GM23248 (cell line): ENCODE results near the gene NGEF. TPM values are rescaled to one million over a fixed set of nuclear protein-coding genes. Genes with fewer than 3 reads are reported as not detected.

Experiments
- DNase-seq: peaks from one replicate; pipeline ENCODE4 v3.0.0-alpha.2; 2015
- H2AFZ ChIP-seq: fragments of 200-600 bp; sonication (generic); 2 replicates; pipeline ENCODE4 v1.6.1; 2016; ENCODE audit warnings: antibody characterized with exemption
- H3F3A ChIP-seq: fragments of 200-600 bp; sonication (generic); 2 replicates; pipeline ENCODE4 v1.6.1; 2016; ENCODE audit warnings: mild to moderate bottlenecking, antibody characterized with exemption, mixed run types; ENCODE audit not compliant: insufficient read depth
- H3K27ac ChIP-seq: fragments of 200-600 bp; sonication (generic); 2 replicates; pipeline ENCODE4 v1.5.1; 2016; ENCODE audit warnings: mild to moderate bottlenecking
- H3K27me3 ChIP-seq: fragments of 200-600 bp; sonication (generic); replicated peaks from 2 replicates; pipeline ENCODE4 v1.6.1; 2016; ENCODE audit warnings: mild to moderate bottlenecking; ENCODE audit not compliant: insufficient read depth
- H3K36me3 ChIP-seq: fragments of 200-600 bp; sonication (generic); 2 replicates; pipeline ENCODE4 v1.6.1; 2016; ENCODE audit warnings: low read depth, mild to moderate bottlenecking
- H3K4me1 ChIP-seq: fragments of 200-600 bp; sonication (generic); 2 replicates; pipeline ENCODE4 v1.6.1; 2016; ENCODE audit warnings: mild to moderate bottlenecking; ENCODE audit not compliant: insufficient read depth
- H3K4me2 ChIP-seq: fragments of 200-600 bp; sonication (generic); one replicate; pipeline ENCODE4 v1.6.1; 2016; ENCODE audit warnings: mild to moderate bottlenecking; ENCODE audit not compliant: unreplicated experiment
- H3K4me3 ChIP-seq: fragments of 200-600 bp; sonication (generic); 2 replicates; pipeline ENCODE4 v1.5.1; 2016; ENCODE audit warnings: mild to moderate bottlenecking
- H3K79me2 ChIP-seq: fragments of 200-600 bp; sonication (generic); 2 replicates; pipeline ENCODE4 v1.6.1; 2016; ENCODE audit warnings: mild to moderate bottlenecking; ENCODE audit not compliant: insufficient read depth
- H3K9ac ChIP-seq: fragments of 200-600 bp; sonication (generic); 2 replicates; pipeline ENCODE4 v1.6.1; 2016; ENCODE audit warnings: mild to moderate bottlenecking
- H3K9me2 ChIP-seq: fragments of 200-600 bp; sonication (generic); 2 replicates; pipeline ENCODE4 v1.6.1; 2016; ENCODE audit warnings: mixed run types, mild to moderate bottlenecking, moderate library complexity; ENCODE audit not compliant: insufficient read depth
- H3K9me3 ChIP-seq: fragments of 200-600 bp; sonication (generic); one replicate; pipeline ENCODE4 v1.6.1; 2017; ENCODE audit warnings: low read depth
- H4K20me1 ChIP-seq: fragments of 200-600 bp; sonication (generic); 2 replicates; pipeline ENCODE4 v1.6.0; 2016; ENCODE audit not compliant: insufficient read depth
- EZH2 ChIP-seq: fragments of 200-600 bp; sonication (generic); IDR thresholded peaks from 2 replicates; pipeline ENCODE4 v1.6.1; 2018; ENCODE audit warnings: antibody characterized with exemption, mild to moderate bottlenecking; ENCODE audit not compliant: insufficient read depth, poor library complexity, severe bottlenecking
- EZH2phosphoT487 ChIP-seq: fragments of 200-600 bp; sonication (generic); IDR thresholded peaks from 2 replicates; pipeline ENCODE4 v1.6.1; 2018; ENCODE audit warnings: antibody characterized with exemption, moderate library complexity, mild to moderate bottlenecking, low read depth; ENCODE audit not compliant: insufficient read depth
- WGBS, 2 experiments: methylation state at CpG; one replicate each; pipeline ENCODE4 v1.1.6; 2015 to 2017; ENCODE audit warnings: low lambda C conversion rate in 2 of 2, low coverage in 1 of 2; ENCODE audit errors: missing lambda C conversion rate in 2 of 2; 5-methylcytosine and 5-hydroxymethylcytosine counted together
- in situ Hi-C: fragments of 300-500 bp; cut with MboI; formaldehyde crosslinking; loops from 2 replicates; pipeline ENCODE4 v1.15.0; 2020
- polyA plus RNA-seq: library from polyadenylated mRNA; unstranded; fragments of >200 nt; fragmentation: Nextera tagmentation; extraction: Ambion mirVana; gene quantifications from 2 replicates; pipeline ENCODE4 v1.2.1, GENCODE V29; 2016
- total RNA-seq: library from RNA; depleted of rRNA; stranded (reverse); fragments of >200 nt; shearing (Covaris generic); gene quantifications from 2 replicates; pipeline ENCODE4 v1.2.3, GENCODE V29; 2014

Gene NGEF
- total and polyA plus RNA-seq, 2 experiments from 2014 or later = 0.43 TPM; not detected in 1

DNA sequence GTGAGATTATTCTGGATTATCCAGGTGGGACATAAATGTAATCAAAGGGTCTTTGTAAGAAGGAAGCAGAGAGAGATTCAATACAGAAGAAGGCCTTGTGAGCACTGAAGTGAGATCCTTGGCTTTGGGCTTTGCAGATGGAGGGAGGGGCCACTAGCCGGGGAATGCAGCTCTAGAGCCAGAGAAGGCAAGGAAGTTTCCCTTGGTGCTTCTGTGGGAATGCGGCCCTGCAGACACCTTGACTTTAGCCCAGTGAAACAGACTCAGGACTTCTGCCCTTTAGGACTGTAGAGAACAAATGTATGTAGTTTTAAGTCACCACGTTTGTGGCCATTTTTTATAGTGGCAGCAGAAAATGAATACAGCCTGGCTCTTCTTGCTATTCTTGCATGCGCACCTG, 27.5 kb upstream of the NGEF start:
- Histone ChIP-seq H3K4me3 (no peak overlapping the region), H3K79me2 (no peaks in the 10 kb centered on the region), H4K20me1 (no peaks in the 10 kb centered on the region), H3K4me1 (no peaks in the 10 kb centered on the region), H3F3A (peaks cover 23% of the 10 kb centered on the region), H2AFZ (no peak overlapping the region), H3K9ac (no peak overlapping the region), H3K27me3 (no peaks in the 10 kb centered on the region; the same call in 1 of the 2 replicates), H3K9me2 (no peaks in the 10 kb centered on the region), H3K36me3 (no peaks in the 10 kb centered on the region), H3K27ac (no peak overlapping the region), H3K4me2 (no peak overlapping the region), H3K9me3 (no peaks in the 10 kb centered on the region)
- TF ChIP-seq EZH2phosphoT487 (no peak), EZH2 (no peak)
- no peak for DNase-seq
- 68 to 70% methylated on average over 4 of the region's 4 CpGs for WGBS, 2 experiments
- in situ Hi-C loops = no loop called here

DNA sequence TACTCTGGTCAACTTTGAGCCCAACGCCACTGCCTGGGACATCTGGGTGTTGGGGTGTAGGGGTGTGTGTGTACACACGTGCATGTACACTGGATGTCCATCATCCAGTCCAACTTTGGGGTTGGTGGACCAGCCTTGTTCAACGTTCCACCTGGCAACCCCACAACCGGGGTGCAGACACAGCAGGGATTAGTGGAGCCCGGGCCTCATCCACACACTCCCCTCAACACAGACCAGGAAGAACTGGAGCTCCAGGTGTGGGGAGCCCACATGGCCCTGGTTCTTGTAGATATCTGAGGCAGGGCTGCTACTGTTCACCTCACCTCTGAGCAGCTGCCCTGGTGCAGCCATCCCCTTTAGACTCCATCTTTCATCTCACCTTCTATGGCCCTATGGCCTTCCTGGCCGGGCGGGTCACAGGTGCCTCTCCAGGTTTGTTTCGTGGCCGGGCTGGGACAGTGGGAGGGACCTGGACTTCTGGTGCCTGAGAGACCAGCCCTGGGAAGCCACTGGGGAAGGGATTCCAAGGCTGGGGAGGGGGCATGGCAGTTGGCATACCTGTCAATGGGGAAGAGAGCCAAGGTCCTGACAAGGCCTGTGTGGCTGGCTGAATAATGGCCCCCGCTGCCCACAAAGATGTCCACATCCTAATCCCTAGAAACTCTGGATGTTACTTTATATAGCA, 26.9 kb upstream of the NGEF start:
- Histone ChIP-seq H3K4me1 (no peaks in the 10 kb centered on the region), H3K36me3 (no peaks in the 10 kb centered on the region), H3K27me3 (no peaks in the 10 kb centered on the region; the same call in 1 of the 2 replicates), H3K9ac (no peak overlapping the region), H3K4me2 (no peak overlapping the region), H3K27ac (no peak overlapping the region), H3K4me3 (no peak overlapping the region), H3K9me3 (no peaks in the 10 kb centered on the region), H3K79me2 (no peaks in the 10 kb centered on the region), H4K20me1 (no peaks in the 10 kb centered on the region), H3K9me2 (no peaks in the 10 kb centered on the region), H2AFZ (no peak overlapping the region), H3F3A (peaks cover 23% of the 10 kb centered on the region)
- DNase-seq = no peak
- in situ Hi-C loops = no loop called here
- no peak for TF ChIP-seq EZH2
- no peak for TF ChIP-seq EZH2phosphoT487
- WGBS, 2 experiments = 67 to 75% methylated on average over 10 of the region's 10 CpGs

- TF ChIP-seq EZH2phosphoT487 (no peak), EZH2 (no peak)
- no peak overlapping the region for H3K4me2 ChIP-seq
- no peaks in the 10 kb centered on the region for H3K79me2 ChIP-seq
- in situ Hi-C loops = no loop called here
- no peaks in the 10 kb centered on the region for H3K9me3 ChIP-seq
- no peak overlapping the region for H3K27ac ChIP-seq
- peaks cover 23% of the 10 kb centered on the region for H3F3A ChIP-seq
- no peaks in the 10 kb centered on the region for H3K36me3 ChIP-seq
- no peaks in the 10 kb centered on the region for H4K20me1 ChIP-seq
- H3K4me3 ChIP-seq = no peak overlapping the region
- no peaks in the 10 kb centered on the region for H3K9me2 ChIP-seq
- no peaks in the 10 kb centered on the region for H3K4me1 ChIP-seq
- H3K27me3 ChIP-seq = no peaks in the 10 kb centered on the region; the same call in 1 of the 2 replicates
- no peak for DNase-seq
- 27 to 39% methylated on average over 8 of the region's 8 CpGs for WGBS, 2 experiments
- H2AFZ ChIP-seq = no peak overlapping the region
- H3K9ac ChIP-seq = no peak overlapping the region
Measured at GRCh38 chr2:233039212-233039845, 26.3 kb upstream of the NGEF start.

- in situ Hi-C loops = no loop called here
- Histone ChIP-seq H3K4me1 (peaks cover 17% of the 10 kb centered on the region), H4K20me1 (no peaks in the 10 kb centered on the region)
Measured at GRCh38 chr2:233037078-233037477, 24.0 kb upstream of the NGEF start.

More at GRCh38 chr2:233037078-233037477, 24.0 kb upstream of the NGEF start:
- DNase-seq = peak; percentile 64
- H3K79me2 ChIP-seq = no peaks in the 10 kb centered on the region
- no peak overlapping the region for H2AFZ ChIP-seq
- no peak overlapping the region for H3K4me2 ChIP-seq
- H3K9ac ChIP-seq = no peak overlapping the region
- TF ChIP-seq EZH2 (no peak), EZH2phosphoT487 (no peak)
- H3K4me3 ChIP-seq = no peak overlapping the region
- no peaks in the 10 kb centered on the region for H3K9me2 ChIP-seq
- H3F3A ChIP-seq = peaks cover 23% of the 10 kb centered on the region
- H3K27ac ChIP-seq = no peak overlapping the region
- no peaks in the 10 kb centered on the region; the same call in 1 of the 2 replicates for H3K27me3 ChIP-seq
- WGBS, 2 experiments = 71 to 82% methylated on average over 2 of the region's 2 CpGs
- no peaks in the 10 kb centered on the region for H3K9me3 ChIP-seq
- no peaks in the 10 kb centered on the region for H3K36me3 ChIP-seq
